AG09319 (cell line): Measurements from ENCODE around the gene ANKRD17.

ENCODE experiments used
- DNase-seq: peaks from one replicate; pipeline ENCODE4 v3.0.0-alpha.2; 2010; ENCODE audit warnings: low read depth; ENCODE audit errors: extremely low read depth
- TF ChIP-seq, protein P1 (sequence below): IDR thresholded peaks from 2 replicates; pipeline ENCODE4 v1.5.1; 2011; ENCODE audit warnings: low read depth, mild to moderate bottlenecking, inconsistent platforms, low read length, moderate library complexity

The ANKRD17 gene

DNA sequence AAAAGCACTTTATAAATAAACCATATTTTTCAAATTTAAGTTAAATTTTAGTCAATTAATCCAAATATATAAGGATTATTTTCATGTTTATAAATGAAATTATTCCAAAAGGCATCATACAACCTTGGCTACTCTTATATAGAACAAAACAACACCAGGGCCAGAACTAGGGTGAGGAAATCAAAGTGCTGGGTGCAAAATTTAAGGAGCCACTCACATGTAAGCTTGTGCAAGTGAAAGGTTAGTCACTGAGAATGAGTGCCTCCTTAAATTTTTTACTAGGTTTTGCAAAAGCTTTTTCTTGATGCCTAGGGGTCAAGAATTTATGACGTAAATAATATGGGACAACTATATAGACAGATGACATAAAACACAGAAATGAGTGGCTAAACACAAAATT, 105.7 kb downstream of the ANKRD17 start:
- TF ChIP-seq, protein P1, sequence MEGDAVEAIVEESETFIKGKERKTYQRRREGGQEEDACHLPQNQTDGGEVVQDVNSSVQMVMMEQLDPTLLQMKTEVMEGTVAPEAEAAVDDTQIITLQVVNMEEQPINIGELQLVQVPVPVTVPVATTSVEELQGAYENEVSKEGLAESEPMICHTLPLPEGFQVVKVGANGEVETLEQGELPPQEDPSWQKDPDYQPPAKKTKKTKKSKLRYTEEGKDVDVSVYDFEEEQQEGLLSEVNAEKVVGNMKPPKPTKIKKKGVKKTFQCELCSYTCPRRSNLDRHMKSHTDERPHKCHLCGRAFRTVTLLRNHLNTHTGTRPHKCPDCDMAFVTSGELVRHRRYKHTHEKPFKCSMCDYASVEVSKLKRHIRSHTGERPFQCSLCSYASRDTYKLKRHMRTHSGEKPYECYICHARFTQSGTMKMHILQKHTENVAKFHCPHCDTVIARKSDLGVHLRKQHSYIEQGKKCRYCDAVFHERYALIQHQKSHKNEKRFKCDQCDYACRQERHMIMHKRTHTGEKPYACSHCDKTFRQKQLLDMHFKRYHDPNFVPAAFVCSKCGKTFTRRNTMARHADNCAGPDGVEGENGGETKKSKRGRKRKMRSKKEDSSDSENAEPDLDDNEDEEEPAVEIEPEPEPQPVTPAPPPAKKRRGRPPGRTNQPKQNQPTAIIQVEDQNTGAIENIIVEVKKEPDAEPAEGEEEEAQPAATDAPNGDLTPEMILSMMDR = no peak
- DNase-seq = no peak

DNA sequence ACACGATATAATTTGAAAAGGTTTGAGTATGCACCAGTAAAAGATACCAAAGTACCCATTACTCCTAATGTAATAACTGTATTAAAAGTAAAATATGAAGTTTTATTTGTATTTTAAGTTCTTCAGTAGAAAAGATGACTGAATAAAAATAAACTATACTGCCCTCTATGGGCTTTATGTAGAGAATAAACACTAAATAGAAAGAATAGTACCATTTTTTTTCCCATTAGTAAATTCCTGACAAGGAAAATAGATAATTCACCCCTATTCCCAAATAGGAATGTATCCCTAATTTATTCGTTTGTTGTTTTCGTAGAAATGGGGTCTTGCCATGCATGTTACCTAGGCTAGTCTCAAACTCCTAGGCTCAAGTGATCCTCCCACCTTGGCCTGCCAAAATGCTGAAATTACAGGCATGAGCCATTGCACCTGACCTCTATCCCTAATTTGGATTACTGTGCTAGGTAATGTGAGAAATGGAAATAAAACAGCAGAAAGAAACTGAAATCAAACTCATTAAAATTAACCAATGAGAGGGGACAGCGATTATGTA, 115.5 kb downstream of the ANKRD17 start:
- TF ChIP-seq, protein P1 = no peak; the same call in 1 of the 2 replicates
- no peak for DNase-seq

DNA sequence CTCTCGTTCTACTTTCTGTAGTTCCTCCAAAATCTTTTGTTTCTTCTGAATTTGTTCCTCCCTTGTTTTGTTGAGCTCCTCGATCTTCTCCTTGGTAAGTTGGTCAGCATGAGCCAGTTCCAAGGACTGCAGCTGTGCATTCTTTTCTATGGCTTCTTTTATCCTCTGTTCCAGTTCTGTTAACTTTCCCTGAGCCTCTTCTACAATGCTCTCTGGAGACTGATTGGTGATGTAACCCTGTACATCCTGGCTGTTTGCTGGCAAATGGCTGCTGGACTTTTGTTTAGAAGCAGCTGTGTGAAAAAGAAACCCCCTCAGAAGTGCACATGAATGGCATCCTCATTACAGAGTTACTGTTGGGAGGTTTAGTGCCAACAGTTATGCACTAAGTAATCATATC, 118.6 kb downstream of the ANKRD17 start:
- DNase-seq = no peak

DNA sequence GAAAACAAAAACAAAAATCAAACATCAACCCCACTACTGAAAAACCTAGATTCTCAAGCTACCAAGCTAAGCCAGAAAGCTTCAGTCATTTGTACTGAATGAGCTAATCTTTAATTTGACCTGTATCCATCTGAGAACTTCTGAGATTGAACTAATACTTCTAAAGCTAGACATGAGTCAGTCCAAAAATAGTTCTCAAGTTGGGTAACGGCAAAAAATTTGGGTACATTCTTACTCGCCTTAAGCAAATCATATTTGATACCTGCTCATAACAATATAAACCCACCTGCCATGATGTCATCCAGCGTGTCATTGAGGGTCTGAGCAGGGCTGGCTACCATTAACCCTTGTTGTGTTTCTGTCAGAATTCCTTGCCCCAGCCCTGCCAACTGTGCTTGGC, 119.4 kb downstream of the ANKRD17 start:
- DNase-seq = no peak
- TF ChIP-seq, protein P1 = no peak

More for the DNA sequence above, 118.6 kb downstream of the ANKRD17 start:
- TF ChIP-seq, protein P1 = no peak

DNA sequence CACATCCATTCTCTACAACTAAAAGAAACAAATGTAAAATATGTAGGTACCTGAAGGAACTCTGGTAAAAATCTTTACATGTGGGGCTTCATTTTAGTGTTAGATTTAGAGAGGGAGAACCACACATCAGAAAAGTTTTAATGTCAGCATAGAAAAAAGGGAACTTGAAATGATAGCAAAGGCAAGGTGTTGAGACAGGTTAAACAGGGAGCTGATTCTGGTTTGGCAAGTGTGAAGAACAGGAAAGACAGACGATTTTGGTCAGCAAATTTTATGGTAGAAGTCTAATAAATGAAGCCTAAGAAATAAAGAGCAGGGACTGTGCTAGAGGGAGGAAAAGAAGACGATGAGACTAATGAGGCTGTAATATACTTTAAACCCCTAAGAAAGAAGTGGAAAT, 121.5 kb downstream of the ANKRD17 start:
- TF ChIP-seq, protein P1 = no peak
- no peak for DNase-seq

DNA sequence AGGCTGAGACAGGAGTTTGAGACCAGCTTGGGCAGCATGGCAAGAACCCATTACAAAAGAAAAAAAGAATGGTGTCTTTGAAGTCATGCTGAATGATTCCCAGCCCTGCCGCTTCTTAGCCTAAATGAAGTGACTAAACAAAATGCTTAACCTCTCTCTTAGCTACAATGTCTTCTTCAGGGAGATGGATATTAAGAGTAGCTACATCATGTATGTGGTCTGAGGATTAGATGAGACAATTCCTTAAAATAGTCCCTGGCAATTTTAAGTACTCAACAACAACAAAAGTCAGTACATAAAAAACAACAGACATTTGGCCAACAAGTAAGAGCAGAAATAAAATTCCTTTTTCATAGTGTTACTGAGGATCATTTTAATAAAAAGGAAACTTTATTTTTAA, 124.8 kb downstream of the ANKRD17 start:
- no peak for DNase-seq
- TF ChIP-seq, protein P1 = no peak

DNA sequence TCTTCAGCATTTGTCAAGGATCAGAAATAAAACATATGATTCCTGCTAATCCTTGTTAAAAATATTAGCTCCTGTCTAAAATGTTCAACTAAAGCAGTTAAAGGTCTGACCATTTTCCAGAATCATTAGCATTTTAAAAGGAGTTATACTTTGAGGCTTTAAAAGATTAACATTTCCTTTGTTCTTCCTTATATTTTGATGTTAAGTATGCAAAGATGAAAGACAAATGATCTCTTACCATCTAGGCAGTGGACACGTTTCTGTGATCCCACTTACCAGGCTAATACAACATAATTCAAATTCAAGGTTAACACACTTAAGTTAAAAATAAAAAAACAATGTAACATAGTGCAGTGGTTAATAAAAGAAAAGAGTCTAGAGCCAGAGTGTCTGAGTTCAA, 127.3 kb downstream of the ANKRD17 start:
- TF ChIP-seq, protein P1 = no peak
- no peak for DNase-seq
